Endothelial cell of umbilical vein (primary cell): ENCODE data around the gene TSPOAP1.

Experiments
- POLR2A ChIP-seq: IDR thresholded peaks from 2 replicates; pipeline ENCODE4 v1.6.1; 2012; ENCODE audit warnings: low read depth, mild to moderate bottlenecking, control low read depth, low read length
- POLR2AphosphoS5 ChIP-seq: IDR thresholded peaks from 2 replicates; pipeline ENCODE4 v1.6.1; 2012; ENCODE audit warnings: low read depth, mild to moderate bottlenecking, control low read depth, low read length, moderate library complexity; ENCODE audit not compliant: insufficient read depth

DNA sequence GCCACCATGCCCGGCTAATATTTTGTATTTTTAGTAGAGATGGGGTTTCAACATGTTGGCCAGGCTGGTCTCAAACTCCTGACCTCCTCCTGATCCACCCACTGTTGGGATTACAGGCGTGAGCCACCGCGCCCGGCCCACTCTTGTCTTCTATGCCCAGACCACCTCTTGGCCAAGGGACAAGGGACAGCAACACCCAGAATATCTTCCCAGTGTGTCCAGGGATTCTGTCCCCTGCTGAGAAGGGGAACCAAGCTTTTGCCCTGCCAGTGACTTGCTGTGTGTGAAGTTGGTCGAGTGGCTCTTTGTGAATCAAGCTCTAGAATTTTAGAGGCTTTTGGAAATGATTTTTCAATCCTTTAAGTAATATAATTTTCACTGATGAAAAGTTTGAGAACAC lies 46.2 kb downstream of the TSPOAP1 start:
- TF ChIP-seq POLR2A: no peak
- no peak for TF ChIP-seq POLR2AphosphoS5
